KG1 (cell line): ENCODE data around the gene SHCBP1L.
A peak's percentile ranks its signal among the peaks of the same experiment; 100 is the strongest.

Experiments used
- DNase-seq: peaks from one replicate; lab custom pipeline; 2025; lab: John Stamatoyannopoulos, UW

Gene SHCBP1L

DNA sequence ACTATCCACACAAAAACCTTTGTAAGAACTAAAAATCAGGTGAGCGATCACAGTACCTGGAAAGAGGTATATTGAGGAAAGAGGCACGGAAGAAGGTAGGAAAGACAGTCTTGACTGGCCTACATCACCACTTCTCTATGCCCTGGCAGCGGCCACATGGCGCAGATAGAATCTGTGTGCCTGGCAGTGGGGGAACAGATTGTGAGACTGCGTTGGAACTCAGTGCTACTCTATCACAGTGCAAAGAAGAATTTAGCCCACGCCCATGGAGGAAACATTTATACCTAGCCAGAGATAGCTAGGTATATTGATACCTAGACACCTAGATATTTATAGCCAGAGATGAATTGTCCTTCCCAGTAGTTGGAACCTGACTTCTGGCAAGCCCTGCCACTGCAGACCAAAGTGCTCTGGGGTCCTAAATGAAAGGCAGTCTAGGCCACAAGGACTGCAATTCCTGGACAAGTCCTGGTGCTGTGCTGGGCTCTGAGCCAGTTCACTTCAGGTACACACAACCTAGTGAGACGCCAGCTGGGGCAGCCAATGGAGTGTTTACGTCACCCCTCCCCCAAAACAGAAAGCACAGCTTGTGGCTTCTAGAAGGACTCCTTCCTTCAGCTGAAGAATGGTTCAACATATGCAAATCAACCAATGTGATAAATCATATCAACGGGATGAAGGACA lies 61.9 kb downstream of the SHCBP1L start:
- no peak for DNase-seq

DNA sequence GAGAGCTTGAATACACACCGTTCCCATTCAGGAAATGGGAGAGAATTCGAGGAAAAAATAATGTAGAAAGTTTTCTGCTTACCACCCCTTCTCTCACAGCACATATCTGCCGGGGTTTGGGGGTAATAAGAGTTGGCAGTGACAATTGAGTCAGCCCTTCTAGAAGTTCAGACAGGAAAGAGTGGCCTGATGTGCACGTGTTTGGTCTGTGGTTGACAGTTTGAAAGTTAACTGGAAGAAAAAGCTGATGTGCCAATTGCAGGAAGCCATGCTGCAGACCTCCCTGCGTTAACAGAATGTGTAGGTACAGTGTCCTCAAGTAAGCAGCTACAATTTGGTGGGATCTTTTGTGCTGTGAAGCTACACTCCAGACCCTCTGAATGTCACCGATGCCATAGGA lies 63.0 kb downstream of the SHCBP1L start:
- peak; percentile 23 for DNase-seq

DNA sequence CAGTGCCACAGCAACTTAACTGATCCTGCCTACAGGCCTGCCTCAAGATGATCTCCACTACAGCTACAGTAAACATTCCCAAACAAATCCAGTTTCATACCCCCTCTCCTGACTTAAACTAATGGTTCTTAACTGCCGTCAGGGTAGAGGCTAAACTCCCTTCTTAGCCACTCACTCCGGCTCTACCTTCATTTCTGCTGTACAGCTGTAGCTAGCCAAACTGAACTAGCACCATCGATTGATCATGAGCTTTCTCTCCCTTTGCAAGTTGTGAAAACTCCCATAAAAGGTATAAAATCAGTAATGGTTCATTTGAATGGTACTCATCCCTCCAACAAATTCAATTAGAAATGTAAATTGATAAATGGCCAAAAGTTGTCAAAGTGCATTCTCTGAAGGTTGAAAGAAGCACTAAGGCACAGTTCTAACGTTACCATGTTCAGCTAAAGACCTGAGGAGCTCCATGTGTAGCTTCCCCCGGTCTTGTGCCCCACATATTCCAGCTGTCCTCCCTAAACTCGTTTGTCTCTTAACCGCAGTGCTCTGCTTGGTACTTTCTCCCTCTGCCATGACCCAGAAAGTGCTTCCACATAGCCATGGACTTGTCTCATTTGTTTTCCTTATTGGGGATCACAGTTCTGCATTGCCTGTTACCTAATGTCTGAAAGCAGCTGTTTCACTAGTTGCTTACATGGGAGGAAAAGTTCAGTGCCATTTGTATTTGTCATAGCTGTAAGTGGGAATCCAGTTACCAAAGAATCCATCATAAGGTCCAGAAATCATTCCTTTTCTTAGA lies 64.0 kb downstream of the SHCBP1L start:
- no peak for DNase-seq

DNA sequence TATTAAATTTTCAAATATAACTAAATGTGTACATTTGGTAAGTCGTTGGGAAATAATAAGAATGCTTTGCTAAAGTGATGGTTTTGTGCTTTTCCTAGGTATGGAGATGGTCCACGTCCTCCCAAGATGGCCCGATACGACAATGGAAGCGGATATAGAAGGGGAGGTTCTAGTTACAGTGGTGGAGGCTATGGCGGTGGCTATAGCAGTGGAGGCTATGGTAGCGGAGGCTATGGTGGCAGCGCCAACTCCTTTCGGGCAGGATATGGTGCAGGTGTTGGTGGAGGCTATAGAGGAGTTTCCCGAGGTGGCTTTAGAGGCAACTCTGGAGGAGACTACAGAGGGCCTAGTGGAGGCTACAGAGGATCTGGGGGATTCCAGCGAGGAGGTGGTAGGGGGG lies 66.0 kb downstream of the SHCBP1L start:
- no peak for DNase-seq

DNA sequence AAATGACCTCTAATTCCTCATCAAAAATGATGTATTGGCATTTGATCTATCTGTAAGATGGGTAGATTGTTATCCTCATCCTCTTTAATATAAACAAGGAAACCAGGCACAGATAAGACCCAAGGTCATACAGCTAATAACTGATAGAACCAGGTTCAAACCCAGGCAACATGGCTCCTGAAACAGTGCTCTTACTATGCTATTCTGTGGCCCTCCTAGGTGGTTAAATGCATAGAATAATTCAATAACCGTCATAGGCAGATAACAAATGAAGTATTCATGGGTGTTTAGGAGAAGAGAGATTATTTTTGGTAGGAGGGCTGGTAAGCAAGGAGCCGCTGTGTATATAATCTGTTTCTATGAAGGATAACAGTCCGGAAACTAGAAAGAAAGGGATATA lies 67.4 kb downstream of the SHCBP1L start:
- no peak for DNase-seq

DNA sequence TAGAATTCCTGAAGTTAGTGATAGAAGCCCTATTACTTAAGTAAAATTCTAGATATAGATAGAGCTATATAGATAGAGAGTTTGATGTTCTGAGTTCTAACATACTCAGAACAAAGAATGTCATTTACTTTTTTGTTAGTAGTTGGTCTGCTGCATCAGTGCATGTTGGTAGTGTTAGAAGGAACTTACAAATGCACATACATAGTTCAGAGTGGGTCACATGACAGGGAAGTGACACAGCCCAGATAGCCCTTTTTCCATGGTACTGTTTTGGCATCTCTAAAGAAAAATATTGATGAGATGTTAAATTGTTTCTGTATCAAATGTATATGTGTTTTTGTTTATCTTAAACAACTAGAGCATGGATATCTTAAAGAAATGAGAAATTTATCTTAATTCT lies 68.1 kb downstream of the SHCBP1L start:
- DNase-seq: no peak

DNA sequence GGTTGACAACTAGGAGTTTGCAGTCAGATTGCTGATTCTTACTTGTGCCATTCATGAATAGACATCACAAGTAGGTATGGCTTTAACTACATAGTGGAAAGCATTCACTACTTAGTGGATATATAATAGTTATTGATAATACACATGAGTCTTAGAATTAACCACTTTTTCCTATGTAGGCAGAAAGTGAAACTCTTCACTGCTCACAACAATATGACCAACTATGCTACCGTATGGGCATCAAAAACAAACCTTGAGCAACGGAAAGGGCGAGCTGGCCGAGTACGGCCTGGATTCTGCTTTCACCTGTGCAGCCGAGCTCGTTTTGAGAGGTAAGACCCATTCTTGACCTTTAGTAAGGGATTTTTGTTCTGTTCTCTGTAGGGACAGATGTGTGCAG lies 75.1 kb downstream of the SHCBP1L start:
- no peak for DNase-seq

DNA sequence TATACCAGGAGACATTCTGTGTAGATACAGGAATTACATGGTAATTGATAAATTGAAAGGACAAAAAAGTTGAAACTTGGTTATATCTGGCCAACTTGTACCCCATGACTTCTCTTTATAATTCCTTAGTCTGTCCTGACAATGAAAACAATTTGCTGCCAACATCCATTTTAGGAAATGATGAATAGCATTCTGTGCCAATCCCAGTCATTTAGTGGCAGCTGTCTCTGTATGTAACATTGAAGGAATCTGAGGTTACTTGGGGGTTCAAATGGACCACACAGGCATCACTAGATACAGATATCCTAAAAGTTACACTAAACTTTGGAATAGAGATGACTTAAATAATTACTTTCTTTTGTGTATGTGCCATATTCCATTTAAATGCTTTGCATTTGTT lies 75.6 kb downstream of the SHCBP1L start:
- no peak for DNase-seq

DNA sequence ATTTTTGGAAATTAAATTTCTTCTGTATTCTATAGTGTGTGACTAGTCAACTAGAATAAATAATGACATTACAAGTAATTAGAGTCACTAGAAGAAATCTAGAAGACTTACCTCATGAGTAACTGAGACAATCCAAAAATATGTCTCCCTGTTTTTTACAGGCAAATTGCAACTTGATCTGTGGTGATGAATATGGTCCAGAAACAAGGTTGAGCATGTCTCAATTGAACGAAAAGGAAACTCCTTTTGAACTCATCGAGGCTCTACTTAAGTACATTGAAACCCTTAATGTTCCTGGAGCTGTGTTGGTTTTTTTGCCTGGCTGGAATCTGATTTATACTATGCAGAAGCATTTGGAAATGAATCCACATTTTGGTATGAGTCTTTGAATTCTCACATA lies 77.1 kb downstream of the SHCBP1L start:
- no peak for DNase-seq

DNA sequence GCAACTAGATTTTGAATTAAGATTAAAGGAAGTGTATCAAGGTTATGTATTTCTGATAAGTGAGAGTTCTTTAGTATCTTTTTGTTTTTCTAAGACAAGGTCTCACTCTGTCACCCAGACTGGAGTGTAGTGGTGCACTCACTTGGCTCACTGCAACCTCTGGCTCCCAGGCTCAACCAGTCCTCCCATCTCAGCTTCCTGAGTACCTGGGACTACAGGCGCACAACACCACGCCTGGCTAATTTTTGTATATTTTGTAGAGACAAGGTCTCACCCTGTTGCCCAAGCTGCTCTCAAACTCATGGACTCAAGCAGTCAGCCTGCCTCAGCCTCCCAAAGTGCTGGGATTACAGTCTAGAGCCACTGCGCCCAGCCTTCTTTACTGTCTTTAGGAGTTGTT lies 80.1 kb downstream of the SHCBP1L start:
- DNase-seq: no peak

DNA sequence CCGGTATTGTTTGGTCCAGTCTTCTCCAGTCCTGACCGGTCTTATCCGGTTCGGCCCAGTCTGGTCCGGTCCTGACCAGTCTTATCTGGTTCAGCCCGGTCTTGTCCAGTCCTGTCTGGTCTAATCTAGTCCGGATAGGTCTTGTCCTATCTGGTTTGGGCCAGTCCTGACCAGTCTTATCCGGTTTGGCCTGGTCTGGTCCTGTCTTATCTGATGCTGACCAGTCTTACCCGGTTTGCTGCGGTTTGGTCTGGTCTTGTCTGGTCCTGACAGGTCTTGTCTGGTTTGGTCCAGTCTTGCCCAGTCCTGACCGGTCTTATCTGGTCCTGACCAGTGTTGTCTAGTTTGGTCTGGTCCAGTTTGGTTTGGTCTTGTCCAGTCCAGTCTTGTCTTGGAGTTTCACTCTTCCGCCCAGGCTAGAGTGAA lies 83.7 kb downstream of the SHCBP1L start:
- DNase-seq: no peak

DNA sequence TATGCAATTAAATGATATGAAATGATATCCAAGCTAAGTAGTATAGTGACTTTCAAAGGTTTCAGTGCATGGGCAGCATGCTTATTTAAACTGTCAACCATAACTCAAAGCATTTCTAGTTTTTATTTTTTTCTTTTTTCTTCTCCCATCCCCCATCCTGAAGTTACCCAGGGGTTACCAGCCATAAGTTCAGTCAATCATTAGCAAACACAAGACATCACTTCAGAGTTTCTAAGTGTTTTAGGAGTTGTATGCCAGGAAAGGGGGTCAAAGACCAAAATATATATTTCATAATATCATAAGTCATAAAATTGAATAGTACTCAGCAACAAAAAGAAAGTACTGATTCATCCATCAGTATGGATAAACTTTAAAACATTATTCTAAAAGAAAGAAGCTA lies 85.1 kb downstream of the SHCBP1L start:
- no peak for DNase-seq

DNA sequence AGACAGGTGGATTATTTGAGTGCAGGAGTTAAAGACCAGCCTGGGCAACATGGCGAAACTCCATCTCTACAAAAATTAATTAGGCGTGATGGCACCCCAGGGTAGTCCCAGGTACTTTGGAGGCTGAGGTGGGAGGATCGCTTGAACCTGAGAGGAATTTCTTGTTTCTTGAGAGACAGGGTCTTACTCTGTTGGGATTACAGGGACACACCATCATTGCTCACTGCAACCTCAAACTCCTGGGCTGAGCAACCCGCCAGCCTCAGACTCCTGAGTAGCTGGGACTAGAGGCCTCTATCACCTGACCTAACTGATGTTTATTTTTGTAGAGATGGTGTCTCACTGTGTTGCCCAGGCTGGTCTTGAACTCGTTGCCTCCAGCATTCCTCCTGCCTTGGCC lies 89.0 kb downstream of the SHCBP1L start:
- no peak for DNase-seq

DNA sequence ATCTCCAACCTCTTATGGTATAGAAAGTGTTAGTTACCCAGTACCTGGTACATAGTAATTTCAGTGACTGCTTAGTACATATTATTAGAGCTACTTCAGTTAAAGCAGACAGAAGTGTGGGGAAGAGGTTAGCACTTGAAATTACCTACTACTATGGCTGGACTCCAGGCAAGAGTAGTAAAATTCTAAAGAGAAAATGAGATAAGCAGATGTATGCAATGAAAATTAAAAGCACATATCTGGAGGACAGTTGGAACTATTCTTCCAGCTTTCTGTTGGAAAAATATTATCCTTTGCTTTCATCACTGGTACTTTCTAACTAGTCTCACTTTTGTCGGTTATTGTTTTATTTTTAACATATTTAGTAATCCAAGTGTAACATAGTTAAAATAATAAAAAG lies 90.1 kb downstream of the SHCBP1L start:
- no peak for DNase-seq

DNA sequence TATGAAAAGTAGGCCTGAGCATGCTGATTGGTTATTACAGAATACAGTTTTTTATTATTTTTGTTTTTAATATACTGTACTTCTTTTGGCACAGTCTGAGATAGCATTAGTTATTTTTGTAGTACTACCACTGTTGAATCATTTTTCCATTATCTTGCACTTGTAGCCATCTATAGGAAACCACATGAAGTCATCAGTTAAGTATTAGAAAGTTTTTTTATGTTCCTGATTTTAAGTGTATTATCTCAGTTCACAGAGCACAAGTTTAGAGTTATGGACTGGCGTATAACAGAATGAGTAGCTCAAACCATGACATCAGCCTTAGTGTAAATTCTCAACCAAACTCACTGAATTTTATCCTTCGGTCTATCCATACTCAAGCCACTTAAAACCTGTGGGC lies 91.0 kb downstream of the SHCBP1L start:
- no peak for DNase-seq

DNA sequence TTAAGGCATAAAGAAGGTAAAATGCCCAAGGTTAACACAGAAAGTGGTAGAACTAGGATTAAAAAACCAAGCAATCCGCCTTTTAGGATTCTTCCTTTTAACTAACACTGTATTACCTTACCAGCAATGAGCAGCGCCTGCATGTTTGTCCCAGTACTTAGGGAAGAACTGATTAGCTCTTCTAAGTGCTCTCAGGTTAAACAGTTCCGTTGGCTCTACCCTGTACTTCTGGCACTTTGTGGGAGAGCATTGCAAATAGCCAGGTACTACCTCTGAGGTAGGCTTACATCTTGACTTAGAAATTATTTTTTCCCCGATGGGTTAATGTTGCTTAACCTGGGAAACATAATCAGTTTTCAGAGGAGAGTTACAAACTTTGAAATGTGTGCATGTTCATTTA lies 92.3 kb downstream of the SHCBP1L start:
- DNase-seq: no peak

DNA sequence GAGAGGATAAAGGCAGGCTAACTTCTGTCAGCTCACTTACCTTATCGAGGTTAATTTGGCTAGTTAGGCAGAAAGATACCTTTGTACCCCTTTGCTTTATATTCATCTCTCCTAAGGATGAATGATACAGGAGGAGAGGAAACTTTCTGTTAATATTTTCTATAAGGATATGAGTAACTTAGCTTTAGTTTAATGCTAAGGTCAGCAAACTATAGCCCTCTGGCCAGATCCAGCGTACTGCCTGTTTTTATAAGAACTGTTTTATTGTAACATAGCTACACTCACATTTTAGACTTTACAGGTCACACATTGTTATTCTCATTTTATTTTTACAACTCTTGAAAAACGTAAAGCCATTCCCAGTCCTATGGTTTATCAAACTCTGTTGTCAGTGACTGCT lies 95.8 kb downstream of the SHCBP1L start:
- DNase-seq: no peak

DNA sequence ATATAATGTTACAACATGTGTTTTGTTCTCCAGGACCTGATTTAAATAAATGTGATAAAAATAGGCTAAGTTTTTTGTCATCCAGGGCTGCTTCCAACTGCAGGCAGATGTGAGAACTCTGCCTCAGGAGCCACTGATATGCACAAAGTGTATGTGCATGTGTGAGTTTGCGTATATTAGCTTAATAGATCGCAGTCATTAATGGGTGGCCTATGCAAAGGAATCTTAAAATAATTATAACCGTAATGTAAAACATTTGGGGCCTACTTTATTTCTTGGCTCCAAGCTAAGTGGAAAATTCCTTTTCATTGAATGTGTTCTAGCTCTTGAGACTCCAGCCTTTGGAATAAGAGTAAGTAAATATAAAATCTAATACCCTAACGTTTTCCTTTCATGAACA lies 97.1 kb downstream of the SHCBP1L start:
- DNase-seq: no peak

DNA sequence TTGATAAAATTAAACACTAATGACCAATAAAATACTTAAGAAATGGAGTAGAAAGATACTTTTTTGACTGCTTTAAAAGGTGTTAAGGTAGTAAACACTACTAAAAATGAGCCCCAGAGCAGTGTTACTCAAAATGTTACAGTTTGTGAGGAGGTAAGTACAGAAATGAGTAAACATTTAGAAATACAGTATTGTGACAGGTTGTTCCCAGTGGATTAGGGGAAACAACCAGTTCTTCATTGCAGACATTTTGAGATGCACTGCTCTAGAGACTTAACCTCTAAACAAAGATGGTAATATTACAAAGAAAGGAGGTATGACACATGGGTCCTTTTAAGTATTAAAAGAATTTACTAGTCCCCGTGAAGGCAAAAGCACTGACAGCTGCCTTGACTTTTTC lies 101.1 kb downstream of the SHCBP1L start:
- DNase-seq: no peak

DNA sequence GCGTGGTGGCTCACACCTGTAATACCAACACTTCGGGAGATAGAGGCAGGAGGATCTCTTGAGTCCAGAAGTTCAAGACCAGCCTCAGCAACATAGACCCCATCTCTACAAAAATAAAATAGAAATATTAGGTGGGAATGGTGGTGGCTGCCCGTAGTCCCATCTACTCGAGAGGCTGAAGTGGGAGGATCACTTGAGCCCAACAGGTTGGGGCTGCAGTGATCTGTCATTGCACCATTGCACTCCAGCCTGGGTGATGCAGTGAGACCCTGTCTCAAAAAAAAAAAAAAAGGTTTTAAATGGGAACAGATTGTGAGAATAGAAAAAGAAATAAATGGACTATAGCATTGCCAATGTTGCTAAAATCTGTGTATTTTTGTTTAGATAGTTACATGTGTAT lies 102.6 kb downstream of the SHCBP1L start:
- no peak for DNase-seq
